Measurements from ENCODE around the gene FAM78B. TPM values are rescaled to one million over a fixed set of nuclear protein-coding genes. Genes with fewer than 3 reads are reported as not detected.

The FAM78B gene
- total and polyA plus RNA-seq, 10 of the 15 experiments (the other 5 are each of a cell fraction or from before 2014, with no cell fraction given) = 0.10 to 4.9 (median 1.6) TPM

DNA sequence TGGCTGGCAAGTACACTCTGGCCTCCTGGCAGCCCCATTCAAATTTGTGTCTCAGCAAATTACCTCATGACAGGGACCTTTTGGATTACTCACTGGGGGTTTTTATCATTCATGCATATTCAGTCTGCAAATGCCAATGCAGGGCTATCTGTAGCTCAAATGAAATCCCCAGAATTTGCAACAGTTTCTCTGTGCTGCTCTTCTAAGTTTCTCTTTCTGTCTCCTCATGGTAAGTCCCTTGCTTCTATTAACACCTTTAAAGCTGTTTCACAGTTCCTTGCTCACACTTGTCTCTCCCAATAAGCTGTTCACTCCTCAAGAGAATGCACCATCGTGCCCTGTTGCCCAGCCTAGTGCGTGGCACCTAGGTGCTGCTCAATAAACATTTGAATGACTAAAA lies 3.3 kb upstream of the FAM78B start (continued):
- no peak for TF ChIP-seq NR2C2 (IDR thresholded peaks at IDR 0.05; ENCODE audit: borderline replicate concordance, control insufficient read depth, insufficient read length, low read depth)
- TF ChIP-seq PBX3 (IDR thresholded peaks at IDR 0.05; ENCODE audit: insufficient replicate concordance, low read depth, low read length) = no peak
- no peak for TF ChIP-seq E2F8 (IDR thresholded peaks at IDR 0.05; ENCODE audit: low read depth, partially characterized antibody)
- TF ChIP-seq ZBTB11 (CRISPR knock-in tag; IDR thresholded peaks at IDR 0.05) = no peak
- TF ChIP-seq KLF5 (IDR thresholded peaks at IDR 0.05; ENCODE audit: partially characterized antibody) = no peak
- no peak; the same call in 1 of the 2 replicates for TF ChIP-seq MTA3 (IDR thresholded peaks at IDR 0.05; ENCODE audit: borderline replicate concordance, low read length)
- TF ChIP-seq, protein P1, sequence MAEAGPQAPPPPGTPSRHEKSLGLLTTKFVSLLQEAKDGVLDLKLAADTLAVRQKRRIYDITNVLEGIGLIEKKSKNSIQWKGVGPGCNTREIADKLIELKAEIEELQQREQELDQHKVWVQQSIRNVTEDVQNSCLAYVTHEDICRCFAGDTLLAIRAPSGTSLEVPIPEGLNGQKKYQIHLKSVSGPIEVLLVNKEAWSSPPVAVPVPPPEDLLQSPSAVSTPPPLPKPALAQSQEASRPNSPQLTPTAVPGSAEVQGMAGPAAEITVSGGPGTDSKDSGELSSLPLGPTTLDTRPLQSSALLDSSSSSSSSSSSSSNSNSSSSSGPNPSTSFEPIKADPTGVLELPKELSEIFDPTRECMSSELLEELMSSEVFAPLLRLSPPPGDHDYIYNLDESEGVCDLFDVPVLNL (IDR thresholded peaks at IDR 0.05; ENCODE audit: low read depth, low read length) = no peak
- no peak for TF ChIP-seq IRF3 (IDR thresholded peaks at IDR 0.05)
- TF ChIP-seq USF2 (IDR thresholded peaks at IDR 0.05; ENCODE audit: borderline replicate concordance, low read depth, low read length) = no peak
- no peak for TF ChIP-seq FOXM1 (IDR thresholded peaks at IDR 0.05; ENCODE audit: low read depth, low read length)
- TF ChIP-seq CBFB (IDR thresholded peaks at IDR 0.05; ENCODE audit: low read depth) = no peak
- no peak for TF ChIP-seq POLR2AphosphoS2 (IDR thresholded peaks at IDR 0.05; ENCODE audit: low read depth, low read length)
- TF ChIP-seq ZBTB4 (CRISPR knock-in tag; IDR thresholded peaks at IDR 0.05) = no peak
- no peak for TF ChIP-seq SREBF2 (IDR thresholded peaks at IDR 0.05; ENCODE audit: low read length)
- TF ChIP-seq HDGF (IDR thresholded peaks at IDR 0.05) = no peak

All from GM12878 (cell line).